ENCODE data around the gene LY6G5C. TPM values are rescaled to one million over a fixed set of nuclear protein-coding genes. Genes with fewer than 3 reads are reported as not detected.
A peak's percentile ranks its signal among the peaks of the same experiment; 100 is the strongest.

LY6G5C gene
- total RNA-seq, 4 donors from 2014 or later = not detected

DNA sequence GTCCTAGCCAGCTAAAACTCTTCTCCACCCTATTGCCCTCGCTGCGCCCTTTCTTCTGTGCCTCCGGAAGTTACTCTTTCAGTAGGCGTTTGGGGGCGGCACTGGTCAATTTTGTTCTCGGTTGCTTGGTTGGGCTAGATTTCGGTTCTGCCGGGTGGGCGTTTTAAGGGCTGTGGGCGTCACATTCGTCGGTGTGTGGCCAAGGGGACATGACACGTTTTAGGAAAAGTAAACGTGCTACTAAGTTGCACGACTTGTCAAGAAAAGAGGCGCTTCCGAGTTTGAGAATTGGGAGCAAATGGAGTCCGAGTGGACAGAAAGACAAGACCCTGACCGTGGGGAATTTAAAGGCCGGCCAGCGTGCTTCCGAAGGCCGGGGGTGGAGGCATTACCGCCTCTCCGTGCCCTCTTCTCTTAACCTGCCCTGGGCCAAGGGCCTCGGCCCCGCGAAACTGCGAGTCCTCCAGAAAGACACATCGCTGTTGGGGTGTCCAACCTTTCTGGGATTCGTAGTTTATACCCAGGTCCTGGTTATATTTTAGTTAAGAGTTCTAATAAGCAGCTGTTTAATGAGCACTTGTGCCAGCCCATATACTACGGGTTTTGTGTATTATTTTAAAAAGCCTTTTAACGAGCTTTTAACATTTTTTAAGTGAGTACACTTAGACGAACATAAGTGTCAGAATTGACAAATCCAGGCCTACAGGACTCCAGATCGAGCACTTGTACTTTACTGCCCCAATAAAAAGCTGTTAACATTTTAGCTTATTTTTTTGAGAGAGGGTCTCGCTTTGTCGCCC, 27.7 kb downstream of the LY6G5C start:
- peak; percentile 31 to 88 for TF ChIP-seq POLR2A (IDR thresholded peaks at IDR 0.05)
- TF ChIP-seq, protein P1, sequence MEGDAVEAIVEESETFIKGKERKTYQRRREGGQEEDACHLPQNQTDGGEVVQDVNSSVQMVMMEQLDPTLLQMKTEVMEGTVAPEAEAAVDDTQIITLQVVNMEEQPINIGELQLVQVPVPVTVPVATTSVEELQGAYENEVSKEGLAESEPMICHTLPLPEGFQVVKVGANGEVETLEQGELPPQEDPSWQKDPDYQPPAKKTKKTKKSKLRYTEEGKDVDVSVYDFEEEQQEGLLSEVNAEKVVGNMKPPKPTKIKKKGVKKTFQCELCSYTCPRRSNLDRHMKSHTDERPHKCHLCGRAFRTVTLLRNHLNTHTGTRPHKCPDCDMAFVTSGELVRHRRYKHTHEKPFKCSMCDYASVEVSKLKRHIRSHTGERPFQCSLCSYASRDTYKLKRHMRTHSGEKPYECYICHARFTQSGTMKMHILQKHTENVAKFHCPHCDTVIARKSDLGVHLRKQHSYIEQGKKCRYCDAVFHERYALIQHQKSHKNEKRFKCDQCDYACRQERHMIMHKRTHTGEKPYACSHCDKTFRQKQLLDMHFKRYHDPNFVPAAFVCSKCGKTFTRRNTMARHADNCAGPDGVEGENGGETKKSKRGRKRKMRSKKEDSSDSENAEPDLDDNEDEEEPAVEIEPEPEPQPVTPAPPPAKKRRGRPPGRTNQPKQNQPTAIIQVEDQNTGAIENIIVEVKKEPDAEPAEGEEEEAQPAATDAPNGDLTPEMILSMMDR (IDR thresholded peaks at IDR 0.05) = no peak
- Histone ChIP-seq H3K9me3 (no peaks in the 10 kb centered on the region), H3K4me1 (peaks cover 0 to 47% (median 8%) of the 10 kb centered on the region in 4 donors), H3K4me3 (peak overlapping the region; percentile 75 to 81 (median 80)), H3K27ac (peak overlapping the region; percentile 93 to 99 (median 98)), H3K27me3 (no peaks in the 10 kb centered on the region), H3K36me3 (peaks cover 0 to 38% (median 0%) of the 10 kb centered on the region in 3 donors)
- peak in 2 of 3 donors; percentile 92 to 96 for DNase-seq

- peak overlapping the region; percentile 93 to 99 (median 98) for H3K27ac ChIP-seq
- H3K9me3 ChIP-seq = no peaks in the 10 kb centered on the region
- peaks cover 0 to 40% (median 0%) of the 10 kb centered on the region in 3 donors for H3K36me3 ChIP-seq
- no peaks in the 10 kb centered on the region for H3K27me3 ChIP-seq
- peak overlapping the region; percentile 75 to 81 (median 80) for H3K4me3 ChIP-seq
- TF ChIP-seq, protein P1 (IDR thresholded peaks at IDR 0.05) = no peak
- no peak for TF ChIP-seq POLR2A (IDR thresholded peaks at IDR 0.05)
- H3K4me1 ChIP-seq = peaks cover 0 to 36% (median 7%) of the 10 kb centered on the region in 4 donors
- DNase-seq = peak in 2 of 3 donors; percentile 67 to 87
These were observed 29.2 kb downstream of the LY6G5C start for GRCh38 chr6:31651602-31652191.

- H3K4me3 ChIP-seq = no peak overlapping the region
- peaks cover 0 to 100% (median 7%) of the 10 kb centered on the region in 3 donors for H3K36me3 ChIP-seq
- no peak for TF ChIP-seq POLR2A (IDR thresholded peaks at IDR 0.05)
- TF ChIP-seq, protein P1 (IDR thresholded peaks at IDR 0.05) = no peak
- H3K27ac ChIP-seq = no peak overlapping the region
- no peak for DNase-seq
- H3K9me3 ChIP-seq = no peaks in the 10 kb centered on the region
- H3K4me1 ChIP-seq = no peaks in the 10 kb centered on the region
- H3K27me3 ChIP-seq = no peaks in the 10 kb centered on the region
These were observed 35.5 kb downstream of the LY6G5C start for GRCh38 chr6:31645325-31645724.

GRCh38 chr6:31643818-31644454, 36.9 kb downstream of the LY6G5C start:
- H3K36me3 ChIP-seq = peaks cover 0 to 100% (median 7%) of the 10 kb centered on the region in 3 donors
- H3K9me3 ChIP-seq = no peaks in the 10 kb centered on the region
- no peak for DNase-seq
- H3K4me3 ChIP-seq = no peak overlapping the region
- TF ChIP-seq, protein P1 (IDR thresholded peaks at IDR 0.05) = no peak
- no peak for TF ChIP-seq POLR2A (IDR thresholded peaks at IDR 0.05)
- no peaks in the 10 kb centered on the region for H3K4me1 ChIP-seq
- H3K27ac ChIP-seq = no peak overlapping the region
- no peaks in the 10 kb centered on the region for H3K27me3 ChIP-seq

GRCh38 chr6:31642798-31643570, 37.9 kb downstream of the LY6G5C start:
- H3K36me3 ChIP-seq = peaks cover 0 to 99% (median 7%) of the 10 kb centered on the region in 3 donors
- TF ChIP-seq, protein P1 (IDR thresholded peaks at IDR 0.05) = no peak
- no peak for TF ChIP-seq POLR2A (IDR thresholded peaks at IDR 0.05)
- H3K4me1 ChIP-seq = no peaks in the 10 kb centered on the region

More at GRCh38 chr6:31642798-31643570, 37.9 kb downstream of the LY6G5C start:
- H3K27ac ChIP-seq = no peak overlapping the region
- H3K27me3 ChIP-seq = no peaks in the 10 kb centered on the region
- H3K4me3 ChIP-seq = no peak overlapping the region
- no peak for DNase-seq
- H3K9me3 ChIP-seq = no peaks in the 10 kb centered on the region
